Stimulated activated CD4-positive, alpha-beta T cell treated with anti-CD3 and anti-CD28 coated beads, Interleukin-1b, Interleukin-23, amount 100 ng/mL, for 48 hours (primary cell): ENCODE data around the gene LCTL.
A peak's percentile ranks its signal among the peaks of the same experiment; 100 is the strongest.
"Not testable (repeated sequence)": the region's sequence is repeated elsewhere in the genome, so short reads cannot be mapped to it uniquely, and the experiment has no call there.

ENCODE experiments used
- DNase-seq: peaks from one replicate; pipeline ENCODE4 v3.0.0-alpha.2; 2020

LCTL gene

DNA sequence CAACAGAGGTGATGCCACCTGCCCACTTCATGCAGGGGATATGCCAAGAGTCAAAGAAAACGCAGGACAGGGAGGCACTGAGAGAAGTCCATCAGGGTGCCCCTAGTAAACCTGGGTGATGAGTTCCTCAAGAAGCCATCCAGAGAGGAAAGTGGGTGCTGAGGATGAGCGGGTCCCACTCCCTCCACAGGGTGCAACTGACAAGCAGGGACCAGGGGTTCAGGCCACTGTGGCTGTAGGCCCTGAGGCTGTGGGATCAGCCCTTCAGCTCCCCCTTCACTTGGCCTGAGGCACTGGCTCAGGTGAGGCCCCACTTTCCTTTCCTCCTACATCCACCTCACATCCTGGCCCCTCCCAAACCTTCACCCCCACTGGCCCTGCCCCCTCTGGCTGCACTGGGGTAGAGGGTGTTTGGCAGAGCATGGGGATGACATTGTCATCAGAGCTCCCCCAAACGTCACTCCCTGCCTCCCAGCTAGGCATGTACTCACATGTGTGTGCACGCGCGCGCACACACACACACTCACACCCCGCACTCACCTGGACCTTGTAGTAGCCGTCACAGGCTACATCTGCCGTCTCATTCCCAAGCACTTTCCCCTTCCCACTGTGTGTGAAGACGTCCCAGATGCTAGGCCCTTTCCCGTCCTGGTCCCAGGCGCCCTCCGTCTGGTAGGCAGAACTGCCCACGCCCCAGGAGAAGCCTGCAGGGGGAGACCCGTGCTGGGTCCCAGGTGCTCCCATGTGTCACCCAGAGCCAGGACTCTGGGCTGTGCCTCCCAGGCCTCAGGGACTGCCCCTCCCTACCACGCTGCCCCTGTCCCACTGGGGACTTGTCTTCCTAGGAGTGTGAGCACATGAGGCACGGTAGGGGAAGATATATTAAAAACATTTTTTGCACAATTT lies 1.4 kb downstream of the LCTL start:
- no peak for DNase-seq

DNA sequence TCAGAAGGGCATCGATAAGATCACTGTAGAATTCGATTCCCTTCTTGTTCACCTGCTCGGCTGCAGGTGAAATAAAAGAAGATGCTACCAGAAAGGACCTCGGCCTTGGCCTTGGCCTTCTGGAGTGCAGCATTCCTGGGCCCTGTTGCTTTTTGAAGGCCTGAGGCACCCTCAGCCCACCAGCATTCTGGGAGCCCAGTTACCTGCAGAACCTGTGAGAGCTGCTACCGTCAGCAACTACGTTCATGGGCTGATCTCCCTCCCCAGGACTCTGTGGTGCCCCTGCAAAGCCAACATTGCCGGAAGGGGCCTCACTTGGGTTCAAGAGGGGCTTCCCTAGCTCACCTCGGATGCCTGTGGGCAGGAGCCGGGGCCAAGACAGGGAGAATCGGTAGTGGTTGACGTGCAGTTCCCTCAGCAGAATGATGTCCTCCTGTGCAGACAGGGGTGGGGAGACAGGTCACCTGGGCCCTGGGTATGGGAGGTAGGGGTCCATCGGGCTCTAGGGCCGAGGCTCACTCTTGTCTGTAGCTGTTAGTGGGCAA lies 2.2 kb downstream of the LCTL start:
- DNase-seq = no peak

DNA sequence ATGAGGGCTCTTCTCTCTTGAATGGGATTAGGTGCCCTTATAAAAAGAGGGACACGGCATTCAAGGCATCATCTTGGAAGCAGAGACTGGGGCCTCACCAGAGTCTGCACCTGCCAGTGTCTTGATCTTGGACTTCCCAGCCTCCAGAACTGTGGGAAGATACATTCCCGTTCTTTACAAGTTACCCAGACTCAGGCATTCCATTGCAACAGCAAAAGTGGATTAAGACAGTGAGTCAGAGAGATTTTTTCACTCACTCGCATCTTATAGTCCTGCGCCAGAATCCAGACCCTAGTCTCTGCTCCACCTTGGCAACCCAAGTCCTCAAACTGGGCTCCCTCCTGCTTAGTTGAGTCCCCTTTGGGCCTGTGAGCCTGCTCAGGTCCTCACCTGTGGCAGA lies 2.7 kb downstream of the LCTL start:
- no peak for DNase-seq

DNA sequence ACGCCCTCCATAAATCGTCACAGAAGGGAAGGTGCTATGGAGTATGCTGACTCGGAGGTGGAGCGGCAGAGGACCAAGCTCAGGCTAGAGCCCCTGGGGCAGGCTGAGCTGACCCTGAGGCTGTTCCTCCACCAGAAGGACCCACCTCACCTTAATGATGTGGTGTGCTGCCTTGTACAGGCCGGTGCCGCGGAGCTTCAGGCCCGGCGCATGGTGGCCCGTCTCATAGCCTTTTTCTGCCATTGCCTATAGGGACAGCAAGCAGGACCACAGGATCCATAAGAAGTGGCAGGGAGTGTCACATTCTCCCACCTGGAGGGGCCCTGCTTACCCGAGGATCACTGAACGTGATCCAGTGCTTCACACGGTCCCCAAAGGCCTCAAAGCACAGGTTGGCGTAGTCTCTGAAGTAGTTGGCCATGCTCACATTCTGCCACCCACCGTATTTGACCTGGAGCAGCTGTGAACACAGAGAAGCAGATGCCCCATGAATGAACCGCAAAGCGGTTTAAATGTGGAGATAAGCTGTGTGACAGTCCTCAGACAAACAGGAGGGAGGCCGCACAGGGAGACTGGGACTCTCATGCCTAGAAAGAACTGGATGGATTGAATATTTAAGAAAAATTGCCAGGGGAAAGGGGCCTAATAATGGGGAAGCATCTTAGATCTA lies 4.8 kb downstream of the LCTL start:
- DNase-seq = no peak

DNA sequence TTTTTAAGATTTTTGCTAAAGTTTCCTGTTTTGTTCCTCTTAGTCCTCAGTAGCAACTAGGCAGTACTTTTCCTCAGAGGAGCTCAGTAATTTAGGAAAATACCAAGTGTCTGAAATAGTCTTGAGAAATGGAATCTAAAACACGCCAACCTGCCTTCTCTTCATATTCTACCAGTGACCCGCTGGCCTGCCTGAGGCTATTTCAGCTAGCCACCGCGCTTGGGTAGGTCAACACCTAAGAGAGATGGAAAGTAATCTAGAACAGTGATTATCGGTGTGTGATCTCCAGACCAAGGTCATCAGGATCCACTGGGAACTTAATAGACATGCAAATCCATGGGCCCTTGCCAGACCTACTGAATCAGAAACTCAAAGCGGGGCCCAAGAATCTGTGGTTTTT lies 7.5 kb downstream of the LCTL start:
- DNase-seq = no peak

DNA sequence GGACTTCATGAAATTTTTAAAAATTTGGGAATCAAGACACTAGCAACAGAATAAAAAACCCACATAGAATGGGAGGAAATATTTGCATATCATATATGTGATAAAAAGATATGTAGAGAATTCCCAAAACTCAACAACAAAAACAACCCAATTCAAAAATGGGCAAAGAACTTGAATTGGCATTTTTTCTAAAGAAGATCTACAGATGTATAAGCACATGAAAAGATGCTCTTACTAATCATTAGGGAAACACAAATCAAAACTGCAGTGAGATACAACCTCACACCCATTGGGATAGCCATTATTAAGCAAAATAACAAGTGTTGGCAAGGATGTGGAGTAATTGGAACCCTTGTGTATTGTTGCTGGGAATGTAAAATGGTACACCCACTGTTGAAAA lies 10.1 kb downstream of the LCTL start:
- DNase-seq = no peak

DNA sequence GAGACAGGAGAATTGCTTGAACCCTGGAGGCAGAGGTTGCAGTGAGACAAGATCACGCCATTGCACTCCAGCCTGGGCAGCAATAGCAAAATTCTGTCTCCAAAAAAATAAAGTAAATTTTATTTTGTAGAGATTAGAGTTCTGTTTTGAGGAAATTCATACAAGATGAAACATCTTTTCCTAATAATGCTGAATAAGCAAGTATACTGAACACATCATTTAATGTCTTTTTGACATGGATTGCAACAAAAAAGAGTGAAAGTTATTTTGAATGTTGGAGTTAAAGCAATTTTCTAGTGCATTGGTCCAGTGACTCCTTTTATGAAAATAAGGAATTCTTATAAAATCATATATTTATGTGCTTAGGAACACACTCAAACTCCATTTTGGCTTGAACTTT lies 20.5 kb downstream of the LCTL start:
- no peak for DNase-seq

DNA sequence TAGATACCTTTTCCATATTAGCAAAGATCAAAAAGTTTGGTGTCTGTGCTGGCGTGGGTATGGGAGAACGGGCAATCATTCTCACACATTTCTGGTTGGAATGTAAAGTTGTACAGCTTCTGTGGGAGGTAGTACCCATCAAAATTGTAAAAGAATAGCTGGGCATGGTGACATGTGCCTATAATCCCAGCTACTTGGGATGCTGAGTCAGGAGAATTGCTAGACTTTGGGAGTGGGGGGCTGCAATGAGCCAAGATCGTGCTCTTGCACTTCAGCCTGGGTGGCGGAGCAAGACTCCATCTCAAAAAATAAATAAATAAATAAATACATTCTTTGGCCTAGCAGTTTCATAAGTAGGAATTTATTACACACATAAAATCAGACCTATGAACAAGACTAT lies 22.9 kb downstream of the LCTL start:
- no peak for DNase-seq

DNA sequence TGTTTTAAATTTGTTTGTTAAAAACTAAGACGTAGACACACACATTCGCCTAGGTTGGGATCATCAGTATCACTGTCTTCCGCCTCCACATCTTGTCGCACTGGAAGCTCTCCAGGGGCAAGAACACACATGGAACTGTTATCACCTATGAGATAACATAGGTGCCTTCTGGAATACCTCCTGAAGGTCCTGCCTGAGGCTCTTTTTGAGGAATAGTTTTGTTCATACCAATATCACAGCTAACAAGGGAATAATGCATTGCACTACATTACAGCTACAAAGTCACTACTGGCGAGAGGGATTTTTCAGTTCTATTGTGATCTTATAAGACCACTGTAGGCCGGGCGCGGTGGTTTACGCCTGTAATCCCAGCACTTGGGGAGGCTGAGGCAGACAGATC lies 30.7 kb downstream of the LCTL start:
- DNase-seq = no peak

DNA sequence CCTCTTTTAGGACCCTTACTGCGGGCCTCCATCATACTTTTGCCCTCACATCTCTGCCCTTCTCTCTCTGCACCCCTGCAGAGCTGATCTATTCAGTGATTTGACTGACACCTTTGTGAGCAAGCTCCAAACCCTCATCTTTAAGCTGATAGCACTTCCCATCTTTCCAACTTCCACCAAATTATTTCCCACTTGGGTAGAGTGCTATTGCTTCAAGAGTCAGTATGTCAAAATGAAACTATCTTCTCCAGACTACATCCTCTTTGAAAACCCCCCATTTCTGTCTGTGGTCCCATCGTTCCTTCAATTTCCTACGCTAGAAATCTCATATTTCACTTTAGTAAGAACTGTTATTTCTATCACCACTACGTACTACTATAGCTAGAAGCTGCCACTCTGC lies 41.0 kb downstream of the LCTL start:
- no peak for DNase-seq

DNA sequence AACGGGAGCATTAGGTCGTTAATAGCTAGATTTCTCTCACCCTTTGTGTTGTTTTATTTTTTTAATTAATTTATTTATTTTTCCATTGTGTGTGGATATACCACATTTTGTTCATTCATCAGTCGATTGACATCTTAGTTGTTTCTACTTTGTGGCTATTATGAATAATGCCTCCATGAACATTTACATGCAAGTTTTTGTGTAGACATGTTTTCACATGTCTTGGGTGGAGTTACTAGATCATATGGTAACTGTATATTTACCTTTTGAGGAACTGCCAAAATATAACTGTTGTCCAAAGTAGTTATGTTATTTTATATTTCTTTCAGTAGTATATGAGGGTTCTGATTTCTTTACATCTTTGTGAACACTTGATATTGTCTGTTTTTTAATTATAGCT lies 41.9 kb downstream of the LCTL start:
- no peak for DNase-seq

DNA sequence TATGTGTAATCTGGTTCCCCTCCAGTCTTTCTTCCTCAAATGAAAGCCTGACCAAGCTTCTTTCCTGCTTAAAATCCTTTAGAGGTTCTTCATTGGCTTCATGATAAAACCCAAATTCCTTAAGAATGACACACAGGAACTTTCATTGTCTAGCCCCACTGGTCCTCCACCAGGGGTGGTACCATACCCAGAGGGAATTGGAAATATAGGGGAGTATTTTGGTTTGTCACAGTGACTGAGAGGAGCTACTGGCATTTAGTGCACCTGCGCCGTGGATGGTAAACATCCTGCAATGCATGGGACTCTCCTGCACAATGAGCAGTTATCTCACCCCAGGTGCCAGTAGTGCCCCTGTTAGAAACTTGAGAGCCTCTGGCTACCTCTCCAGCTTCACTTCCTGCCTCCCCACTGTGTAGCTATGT lies 49.9 kb downstream of the LCTL start:
- no peak for DNase-seq

DNA sequence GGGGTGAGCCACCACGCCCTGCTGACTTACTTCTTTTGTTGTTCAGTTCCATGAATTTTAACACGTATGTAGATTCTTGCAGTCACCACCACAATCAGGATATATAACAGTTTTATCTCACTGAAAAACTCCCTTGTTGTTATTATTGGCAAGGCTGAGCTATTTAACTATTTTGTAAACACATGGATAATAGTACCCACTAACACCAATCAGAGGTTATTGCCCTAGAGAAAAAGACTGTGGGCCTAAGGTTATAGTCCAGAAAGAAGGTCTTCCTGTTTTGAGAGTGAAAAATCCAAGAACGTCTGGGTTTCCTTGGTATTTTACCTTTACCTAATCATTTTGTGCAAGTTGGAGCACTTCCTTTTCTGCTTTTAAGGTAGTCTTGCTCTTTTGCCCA lies 51.2 kb downstream of the LCTL start:
- no peak for DNase-seq

DNA sequence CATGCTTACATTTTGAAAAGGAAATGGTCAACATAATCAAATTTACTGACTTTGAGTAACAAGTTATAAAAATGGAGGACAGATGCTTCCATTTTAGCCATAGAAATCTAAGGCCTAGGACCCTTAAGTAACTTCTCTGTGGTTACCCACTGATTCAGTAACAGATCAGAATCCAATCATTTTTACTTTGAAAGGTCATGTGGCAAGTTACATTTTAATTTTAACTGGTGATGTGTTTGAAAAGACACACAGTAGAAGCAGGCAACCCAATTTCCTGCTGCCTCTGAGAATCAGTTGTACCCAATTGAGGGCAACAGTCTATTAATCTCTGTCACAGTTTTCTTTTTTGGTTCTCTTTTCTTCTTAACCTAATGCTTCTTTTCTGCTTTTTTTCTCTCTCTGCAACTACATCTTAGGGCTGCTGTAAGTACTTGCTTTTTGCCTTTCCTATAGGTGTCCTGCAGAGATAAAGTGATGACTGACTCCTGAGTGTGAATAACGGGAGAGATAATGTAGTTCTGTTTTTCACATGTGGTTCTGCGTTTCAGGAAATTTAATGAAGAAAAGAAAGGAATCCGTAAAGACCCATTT lies 57.4 kb downstream of the LCTL start:
- no peak for DNase-seq

DNA sequence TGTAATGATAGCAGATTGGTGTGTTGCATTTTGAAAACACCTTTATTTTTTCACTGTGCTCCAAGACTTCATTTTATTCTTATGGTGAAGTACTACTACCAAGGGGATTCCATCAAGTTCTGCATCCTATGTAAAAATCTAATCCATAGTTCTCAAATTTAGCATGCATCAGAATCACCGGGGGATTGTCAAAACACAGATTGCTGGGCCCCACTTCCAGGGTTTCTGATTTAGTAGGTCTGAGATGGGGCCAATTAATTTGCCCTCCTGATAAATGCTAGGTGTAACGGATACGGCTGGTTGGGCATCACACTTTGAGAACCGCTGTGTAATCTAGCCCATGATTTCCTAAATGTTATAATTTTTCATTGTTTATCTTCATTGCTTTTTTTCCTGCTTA lies 60.0 kb downstream of the LCTL start:
- no peak for DNase-seq

DNA sequence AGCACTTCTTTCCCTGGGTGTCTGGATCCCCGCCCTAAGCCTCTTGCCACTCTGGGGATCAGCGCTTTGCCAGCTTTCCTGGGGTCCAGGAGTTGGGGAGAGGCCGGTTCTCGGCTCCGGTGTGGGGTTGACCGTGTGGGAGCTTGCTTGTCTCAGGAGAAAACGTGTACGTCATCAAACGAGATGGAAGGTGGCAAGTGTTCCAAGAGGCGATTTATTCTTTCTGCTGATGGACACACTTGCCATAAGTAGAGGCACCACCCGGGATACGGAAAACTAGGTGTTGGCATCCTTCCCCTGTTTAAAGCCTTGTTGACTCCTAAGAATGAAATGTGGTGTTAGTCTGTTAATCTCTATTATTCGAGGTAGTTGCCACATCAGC lies 60.4 kb downstream of the LCTL start:
- no peak for DNase-seq

DNA sequence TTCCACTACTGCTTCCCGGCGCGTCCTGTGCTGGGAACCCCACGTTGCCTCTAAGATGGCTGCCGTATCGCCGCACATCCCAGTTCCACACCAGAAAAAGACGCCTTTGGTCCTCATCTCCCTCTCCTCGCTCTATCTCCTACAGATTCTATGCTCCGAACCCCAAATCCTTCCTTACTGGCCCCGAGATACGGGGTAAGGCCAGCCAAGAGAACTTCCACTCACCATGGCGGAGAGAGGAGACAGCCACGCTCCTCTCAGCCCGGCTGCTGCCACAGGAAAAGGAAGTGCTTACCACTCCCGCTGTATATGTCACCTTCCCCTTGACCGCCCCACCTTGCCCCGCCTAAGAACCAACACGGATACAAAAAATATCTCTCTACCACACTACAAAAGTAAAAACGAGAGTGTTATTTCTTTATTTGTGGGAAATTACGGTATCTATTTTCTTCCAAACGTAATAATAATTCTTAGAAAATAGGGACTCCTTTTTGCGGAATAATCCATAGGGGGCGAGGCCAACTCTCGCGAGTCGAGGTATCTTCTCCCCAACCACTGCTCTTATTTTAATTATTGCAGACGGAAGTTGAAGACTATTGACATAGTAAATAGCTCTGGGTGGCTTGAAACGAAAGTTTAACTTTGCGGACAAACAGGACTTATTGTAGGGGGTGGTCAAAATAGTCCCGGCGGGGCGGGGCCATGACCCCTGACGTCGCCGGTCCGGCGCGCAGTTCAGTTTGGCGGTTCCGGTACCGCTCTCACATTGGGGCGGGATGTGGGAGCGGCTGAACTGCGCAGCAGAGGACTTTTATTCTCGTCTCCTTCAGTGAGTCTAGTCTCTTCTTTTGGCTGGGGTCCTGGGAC lies 61.0 kb downstream of the LCTL start, which contains the start of the genes RPL4 and ZWILCH:
Gene RPL4 (minus strand): TSS at position 293 of the 867 bp plus-strand sequence. CDS start 65 bp downstream, at position 228.
Gene ZWILCH (plus strand): TSS at position 764 of the 867 bp plus-strand sequence. CDS start 13 bp downstream, at position 777.
- peak; percentile 76 for DNase-seq

DNA sequence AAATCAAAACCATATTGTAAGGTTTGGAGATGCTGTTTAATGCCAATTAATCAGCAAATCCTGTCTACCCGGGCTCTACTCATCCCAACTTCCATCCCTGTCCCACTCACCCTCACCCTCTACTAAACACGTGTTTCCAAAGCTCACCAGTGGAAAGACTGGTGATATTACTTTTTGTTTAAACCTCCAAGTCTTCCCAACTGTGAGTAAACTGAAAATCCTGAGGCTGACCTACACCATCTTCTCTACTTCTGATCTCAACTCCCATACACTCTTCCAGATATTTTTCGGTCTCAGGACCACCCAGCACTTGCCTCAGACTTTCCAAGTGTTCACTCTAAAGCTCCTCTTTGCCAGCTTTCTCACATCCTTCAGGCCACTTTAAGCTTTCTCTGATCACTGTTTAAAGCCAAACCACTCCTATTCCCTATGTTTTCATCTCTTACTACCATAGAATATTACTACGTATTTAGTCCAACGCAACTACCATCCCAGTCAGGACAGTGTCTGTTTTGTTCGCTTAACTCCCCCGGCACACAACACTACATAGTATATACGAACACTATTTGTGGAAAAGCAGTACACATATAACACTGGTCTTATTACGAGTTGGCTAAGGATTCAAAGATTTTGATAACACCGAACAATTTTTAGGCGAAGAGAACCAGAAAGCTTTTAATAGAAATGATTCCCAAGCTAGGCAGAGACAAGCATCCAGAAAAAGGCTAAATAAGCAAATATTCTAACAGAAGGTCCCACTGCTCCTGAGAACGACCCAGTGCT lies 61.8 kb downstream of the LCTL start:
- DNase-seq = no peak

DNA sequence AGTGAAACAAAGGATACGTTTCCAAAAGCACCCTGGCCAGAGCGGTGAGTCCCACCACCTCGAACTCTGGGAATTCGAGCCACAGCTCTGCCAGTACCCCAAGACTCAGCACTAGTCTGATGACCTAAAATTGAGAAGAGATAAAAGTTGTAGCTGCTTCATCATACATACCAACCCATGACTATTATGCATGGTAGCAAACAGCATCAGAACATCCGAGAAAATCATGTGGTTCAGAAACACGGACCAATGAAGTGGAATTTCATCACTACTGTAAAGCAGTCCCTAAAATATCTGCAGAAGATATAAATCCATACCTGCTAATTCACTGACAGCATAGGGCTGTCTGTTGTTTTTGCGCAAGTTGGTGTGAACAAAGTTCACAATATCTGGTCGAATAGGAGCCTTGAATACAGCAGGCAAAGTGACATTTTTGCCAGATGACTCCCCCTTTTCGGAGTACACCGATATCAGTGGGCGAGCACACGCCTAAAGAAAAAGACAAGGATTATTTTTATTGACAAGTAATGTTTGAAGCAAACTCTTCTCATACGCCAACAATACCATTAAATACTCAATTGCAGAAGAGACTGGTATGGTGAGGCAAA lies 62.7 kb downstream of the LCTL start:
- DNase-seq = not testable (repeated sequence)

DNA sequence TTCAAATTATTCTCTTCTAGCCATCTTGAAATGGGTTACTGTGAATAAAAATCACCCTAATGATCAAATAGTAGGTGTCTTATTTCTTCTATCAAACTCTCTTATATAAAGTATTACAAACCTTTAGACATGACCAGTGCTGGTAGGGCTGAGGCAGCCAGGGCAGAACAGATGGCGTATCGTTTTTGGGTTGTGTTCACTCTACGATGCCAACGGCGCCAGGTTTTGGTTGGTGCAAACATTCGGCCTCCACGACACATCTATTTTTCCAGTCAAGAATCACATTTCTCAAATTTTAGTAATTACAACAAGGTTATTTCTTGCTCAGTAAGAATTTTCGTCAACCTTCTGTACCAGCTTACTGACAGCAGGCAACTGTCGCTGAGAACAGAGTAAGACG lies 63.3 kb downstream of the LCTL start:
- no peak for DNase-seq

DNA sequence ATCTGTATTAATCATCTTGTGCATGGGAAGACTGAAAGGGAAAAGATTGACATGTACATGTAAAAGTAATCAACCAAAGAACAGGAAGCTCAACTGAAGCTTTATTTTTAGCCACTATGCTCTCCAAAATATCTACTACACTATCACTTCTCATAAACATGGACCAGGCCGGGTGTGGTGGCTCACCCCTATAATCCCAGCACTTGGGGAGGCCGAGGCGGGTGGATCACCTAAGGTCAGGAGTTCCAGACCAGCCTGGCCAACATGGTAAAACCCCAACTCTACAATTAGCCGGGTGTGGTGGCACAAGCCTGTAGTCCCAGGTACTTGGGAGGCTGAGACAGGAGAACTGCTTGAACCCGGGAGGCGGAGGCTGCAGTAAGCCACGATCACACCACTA lies 65.5 kb downstream of the LCTL start:
- DNase-seq = not testable (repeated sequence)
